Tibial nerve (tissue), 4 donors: ENCODE data around the gene EGF. TPM values are rescaled to one million over a fixed set of nuclear protein-coding genes. Genes with fewer than 3 reads are reported as not detected.
"Not testable (repeated sequence)": the region's sequence is repeated elsewhere in the genome, so short reads cannot be mapped to it uniquely, and the experiment has no call there.

Experiments
- DNase-seq, 2 donors: peaks; one replicate each; pipeline ENCODE4 v3.0.0-alpha.2; 2019; ENCODE audit warnings: low spot score in 2 of 2
- H3K27ac ChIP-seq, 4 donors: fragments of 200-600 bp; sonication (generic) in 3 of 4; one replicate each; pipeline ENCODE4 v1.5.1; 2017 to 2019; ENCODE audit warnings: mild to moderate bottlenecking in 1 of 4
- H3K27me3 ChIP-seq, 2 donors: fragments of 200-600 bp; sonication (generic) in 1 of 2; one replicate each; pipeline versions ENCODE4 v1.5.1 to v1.6.0; 2017 to 2019
- H3K36me3 ChIP-seq, 3 donors: fragments of 200-600 bp; sonication (generic); one replicate each; pipeline ENCODE4 v1.5.1; 2018 to 2019
- H3K4me1 ChIP-seq, 4 donors: fragments of 200-600 bp; sonication (generic) in 3 of 4; one replicate each; pipeline ENCODE4 v1.5.1; 2017 to 2019
- H3K4me3 ChIP-seq, 4 donors: fragments of 200-600 bp; sonication (generic) in 3 of 4; one replicate each; pipeline ENCODE4 v1.5.1; 2017 to 2019; ENCODE audit warnings: mild to moderate bottlenecking in 1 of 4, moderate library complexity in 1 of 4
- H3K9me3 ChIP-seq, 4 donors: fragments of 200-600 bp; sonication (generic) in 3 of 4; one replicate each; pipeline ENCODE4 v1.5.1; 2017 to 2019
- CTCF ChIP-seq, 5 experiments: fragments of 200-600 bp in 3 of 5; fragments of 450-650 bp in 2 of 5; sonication (generic) in 3 of 5; IDR thresholded peaks; one replicate each; pipeline ENCODE4 v1.5.1; 2016 to 2019; ENCODE audit warnings: antibody characterized with exemption in 5 of 5, mild to moderate bottlenecking in 3 of 5, moderate library complexity in 2 of 5
- EP300 ChIP-seq, 2 donors: sonication (generic); formaldehyde crosslinking; IDR thresholded peaks; one replicate each; pipeline ENCODE4 v1.6.1; 2017; ENCODE audit warnings: antibody characterized with exemption in 2 of 2, mild to moderate bottlenecking in 1 of 2
- POLR2A ChIP-seq, 2 donors: fragments of 450-650 bp; IDR thresholded peaks; one replicate each; pipeline ENCODE4 v1.6.1; 2017; ENCODE audit warnings: antibody characterized with exemption in 2 of 2, mild to moderate bottlenecking in 2 of 2, moderate library complexity in 2 of 2
- WGBS, 2 donors: methylation state at CpG; one replicate each; pipeline ENCODE4 v1.1.5; 2018; 5-methylcytosine and 5-hydroxymethylcytosine counted together
- total RNA-seq, 4 donors: library from RNA; depleted of rRNA; stranded (reverse); fragments of >200 nt; gene quantifications; one replicate each; pipeline ENCODE4 v1.1.0, GENCODE V29; 2016

The EGF gene
- total RNA-seq, 4 donors from 2014 or later = 0.42 to 1.6 TPM; not detected in 2

DNA sequence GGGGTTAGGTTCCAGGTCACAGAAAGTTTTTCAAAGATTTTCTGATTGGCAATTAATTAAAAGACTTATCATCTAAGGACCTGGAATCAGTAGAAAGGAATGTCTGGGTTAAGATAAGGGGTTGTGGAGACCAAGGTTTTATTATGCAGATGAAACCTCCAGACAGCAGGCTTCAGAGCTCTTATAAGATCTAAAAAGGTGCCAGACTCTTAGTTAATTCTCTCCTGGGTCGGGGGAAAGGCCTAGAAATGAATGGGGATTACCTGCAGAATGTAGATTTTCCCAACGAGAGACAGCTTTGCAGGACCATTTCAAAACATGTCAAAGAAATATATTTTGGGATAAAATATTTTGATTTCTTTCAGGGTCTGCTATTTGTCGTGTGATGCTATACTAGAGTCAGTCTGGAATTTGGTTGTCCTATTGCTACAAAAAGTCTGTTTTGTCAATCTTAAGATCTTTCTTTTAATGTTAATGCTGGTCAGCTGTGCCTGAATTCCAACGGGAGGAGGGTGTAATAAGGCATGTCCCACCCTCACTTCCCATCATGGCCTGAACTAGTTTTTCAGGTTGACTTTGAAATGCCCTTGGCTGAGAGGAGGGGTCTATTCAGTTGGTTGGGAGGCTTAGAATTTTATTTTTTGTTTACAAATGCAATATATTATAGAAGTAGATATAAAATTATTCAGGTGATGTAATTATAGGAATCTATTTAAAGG, 15.8 kb downstream of the EGF start:
- H3K27ac ChIP-seq = no peak overlapping the region
- no peaks in the 10 kb centered on the region for H3K27me3 ChIP-seq
- H3K4me3 ChIP-seq = no peak overlapping the region
- 57% methylated on average over 4 of the region's 4 CpGs for WGBS, 2 donors
- TF ChIP-seq EP300 (IDR thresholded peaks at IDR 0.05) (no peak), CTCF (IDR thresholded peaks at IDR 0.05) (no peak), POLR2A (IDR thresholded peaks at IDR 0.05) (no peak)
- H3K4me1 ChIP-seq = no peaks in the 10 kb centered on the region
- no peaks in the 10 kb centered on the region for H3K36me3 ChIP-seq
- no peaks in the 10 kb centered on the region for H3K9me3 ChIP-seq
- no peak for DNase-seq

DNA sequence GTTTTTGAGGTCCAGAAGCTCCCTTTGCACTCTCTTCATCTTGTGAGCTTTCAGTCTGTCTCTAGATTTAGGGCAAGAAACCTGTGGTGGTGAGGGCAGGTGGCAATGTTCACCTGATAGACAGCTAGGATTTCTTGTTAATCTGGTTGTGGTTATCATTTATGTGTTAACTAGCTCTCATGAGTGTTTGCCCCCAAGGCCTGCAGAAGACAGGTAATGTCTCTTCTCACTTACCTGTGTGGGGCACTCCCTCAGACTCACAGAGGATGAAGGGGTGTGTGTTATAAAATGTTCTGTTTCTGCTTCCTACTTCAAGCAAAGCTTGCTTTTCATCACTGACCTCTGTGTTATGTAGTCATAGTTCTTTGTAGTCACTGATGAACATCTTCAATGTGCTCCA, 17.8 kb downstream of the EGF start:
- no peaks in the 10 kb centered on the region for H3K27me3 ChIP-seq
- no peaks in the 10 kb centered on the region for H3K36me3 ChIP-seq
- DNase-seq = no peak
- H3K4me1 ChIP-seq = no peaks in the 10 kb centered on the region
- H3K9me3 ChIP-seq = peaks cover 0 to 3% (median 0%) of the 10 kb centered on the region in 4 donors
- H3K4me3 ChIP-seq = no peak overlapping the region
- H3K27ac ChIP-seq = no peak overlapping the region
- TF ChIP-seq POLR2A (IDR thresholded peaks at IDR 0.05) (no peak), CTCF (IDR thresholded peaks at IDR 0.05) (no peak), EP300 (IDR thresholded peaks at IDR 0.05) (no peak)

DNA sequence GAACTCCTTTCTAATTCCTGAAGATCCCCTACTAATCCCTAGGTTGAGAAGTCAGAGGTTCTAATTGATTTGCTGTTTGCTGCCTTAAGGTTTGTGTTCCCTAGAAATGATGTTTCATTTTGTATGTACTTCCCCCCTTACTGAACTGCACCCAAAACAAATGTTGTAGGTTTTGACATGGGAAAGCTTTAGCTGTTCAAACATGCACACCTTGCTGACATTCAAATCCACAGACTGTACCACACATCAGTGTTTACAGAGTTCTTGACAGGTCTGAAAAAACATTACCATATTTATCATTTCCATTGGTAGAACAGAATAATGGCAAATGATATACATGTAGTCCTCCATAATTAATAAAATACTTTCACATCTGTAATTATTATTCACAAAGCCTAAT, 18.2 kb downstream of the EGF start:
- H3K27ac ChIP-seq = no peak overlapping the region
- TF ChIP-seq POLR2A (IDR thresholded peaks at IDR 0.05) (no peak), EP300 (IDR thresholded peaks at IDR 0.05) (no peak), CTCF (IDR thresholded peaks at IDR 0.05) (no peak)
- H3K4me3 ChIP-seq = no peak overlapping the region
- no peaks in the 10 kb centered on the region for H3K27me3 ChIP-seq
- no peak for DNase-seq
- H3K36me3 ChIP-seq = no peaks in the 10 kb centered on the region
- no peaks in the 10 kb centered on the region for H3K4me1 ChIP-seq
- peaks cover 0 to 3% (median 0%) of the 10 kb centered on the region in 4 donors for H3K9me3 ChIP-seq

GRCh38 chr4:109931318-109931717, 18.6 kb downstream of the EGF start:
- no peak for DNase-seq
- H3K27me3 ChIP-seq = no peaks in the 10 kb centered on the region
- H3K36me3 ChIP-seq = no peaks in the 10 kb centered on the region
- H3K27ac ChIP-seq = no peak overlapping the region
- TF ChIP-seq EP300 (IDR thresholded peaks at IDR 0.05) = no peak
- TF ChIP-seq CTCF (IDR thresholded peaks at IDR 0.05) = no peak
- no peak for TF ChIP-seq POLR2A (IDR thresholded peaks at IDR 0.05)
- no peak overlapping the region for H3K4me3 ChIP-seq
- H3K4me1 ChIP-seq = no peaks in the 10 kb centered on the region
- WGBS, 2 donors = 90 to 94% methylated on average over 4 of the region's 4 CpGs
- peaks cover 0 to 3% (median 0%) of the 10 kb centered on the region in 4 donors for H3K9me3 ChIP-seq

GRCh38 chr4:109937352-109937751, 24.7 kb downstream of the EGF start:
- not testable (repeated sequence) for H3K27me3 ChIP-seq, H3K4me1 ChIP-seq, DNase-seq, H3K9me3 ChIP-seq, H3K27ac ChIP-seq, H3K36me3 ChIP-seq, H3K4me3 ChIP-seq
- WGBS, 2 donors = 97 to 98% methylated on average over 3 of the region's 3 CpGs

DNA sequence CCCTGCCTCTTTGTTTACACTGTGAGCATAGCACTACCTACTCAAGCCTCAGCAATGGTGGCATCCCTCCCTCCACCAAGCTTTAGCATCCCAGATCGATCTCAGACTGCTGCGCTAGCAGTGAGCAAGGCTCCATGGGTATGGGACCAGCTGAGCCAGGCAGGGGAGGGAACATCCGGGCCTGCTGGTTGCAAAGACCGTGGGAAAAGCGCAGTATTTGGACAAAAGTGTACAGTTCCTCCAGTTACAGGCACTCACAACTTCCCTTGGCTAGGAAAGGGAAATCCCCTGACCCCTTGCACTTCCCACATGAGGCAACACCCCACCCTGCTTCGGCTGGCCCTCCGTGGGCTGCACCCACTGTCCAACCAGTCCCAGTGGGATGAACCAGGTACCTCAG, 26.5 kb downstream of the EGF start:
- no peak overlapping the region for H3K4me3 ChIP-seq
- 88 to 90% methylated on average over 7 of the region's 7 CpGs for WGBS, 2 donors
- no peak for DNase-seq
- no peak for TF ChIP-seq CTCF (IDR thresholded peaks at IDR 0.05)
- TF ChIP-seq POLR2A (IDR thresholded peaks at IDR 0.05) = no peak
- no peak for TF ChIP-seq EP300 (IDR thresholded peaks at IDR 0.05)
- no peaks in the 10 kb centered on the region for H3K4me1 ChIP-seq
- no peaks in the 10 kb centered on the region for H3K36me3 ChIP-seq
- H3K27ac ChIP-seq = no peak overlapping the region
- no peaks in the 10 kb centered on the region for H3K27me3 ChIP-seq
- H3K9me3 ChIP-seq = peaks cover 0 to 3% (median 0%) of the 10 kb centered on the region in 4 donors
